Hematopoietic multipotent progenitor cell treated with erythropoietin and hydrocortisone succinate and interleukin-3 and kit ligand, for 15 days (in vitro differentiated cells): ENCODE measurements around the gene PNISR.
"Not testable (repeated sequence)": the region's sequence is repeated elsewhere in the genome, so short reads cannot be mapped to it uniquely, and the experiment has no call there.

Experiments used
- DNase-seq: peaks from one replicate; pipeline ENCODE4 v3.0.0-alpha.2; 2015; ENCODE audit warnings: low spot score

The PNISR gene, protein sequence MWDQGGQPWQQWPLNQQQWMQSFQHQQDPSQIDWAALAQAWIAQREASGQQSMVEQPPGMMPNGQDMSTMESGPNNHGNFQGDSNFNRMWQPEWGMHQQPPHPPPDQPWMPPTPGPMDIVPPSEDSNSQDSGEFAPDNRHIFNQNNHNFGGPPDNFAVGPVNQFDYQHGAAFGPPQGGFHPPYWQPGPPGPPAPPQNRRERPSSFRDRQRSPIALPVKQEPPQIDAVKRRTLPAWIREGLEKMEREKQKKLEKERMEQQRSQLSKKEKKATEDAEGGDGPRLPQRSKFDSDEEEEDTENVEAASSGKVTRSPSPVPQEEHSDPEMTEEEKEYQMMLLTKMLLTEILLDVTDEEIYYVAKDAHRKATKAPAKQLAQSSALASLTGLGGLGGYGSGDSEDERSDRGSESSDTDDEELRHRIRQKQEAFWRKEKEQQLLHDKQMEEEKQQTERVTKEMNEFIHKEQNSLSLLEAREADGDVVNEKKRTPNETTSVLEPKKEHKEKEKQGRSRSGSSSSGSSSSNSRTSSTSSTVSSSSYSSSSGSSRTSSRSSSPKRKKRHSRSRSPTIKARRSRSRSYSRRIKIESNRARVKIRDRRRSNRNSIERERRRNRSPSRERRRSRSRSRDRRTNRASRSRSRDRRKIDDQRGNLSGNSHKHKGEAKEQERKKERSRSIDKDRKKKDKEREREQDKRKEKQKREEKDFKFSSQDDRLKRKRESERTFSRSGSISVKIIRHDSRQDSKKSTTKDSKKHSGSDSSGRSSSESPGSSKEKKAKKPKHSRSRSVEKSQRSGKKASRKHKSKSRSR

GRCh38 chr6:99424761-99425646, at the start of gene PNISR:
TSS of gene PNISR (minus strand) at chr6:99425308. CDS start at chr6:99414659, 10,649 bp downstream.
- DNase-seq, result peak; percentile 96

DNA sequence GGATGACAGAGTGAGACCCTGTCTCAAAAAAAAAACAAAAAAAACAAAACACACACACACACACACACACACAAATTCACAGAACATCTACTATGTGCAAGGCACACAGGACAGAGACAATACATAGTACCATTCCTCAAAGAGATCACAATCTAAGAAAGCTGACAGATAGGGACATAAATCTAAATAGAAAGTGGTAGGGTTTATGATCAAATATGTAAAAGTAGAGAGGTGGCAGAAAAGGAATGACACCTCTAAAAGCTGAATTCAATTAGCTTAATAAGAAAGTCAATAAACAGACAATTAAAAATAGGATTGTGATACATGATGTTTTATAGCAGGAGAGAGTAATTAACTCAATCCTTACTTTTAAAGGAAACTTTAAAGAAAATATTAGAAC, 48.6 kb upstream of the PNISR start:
- DNase-seq, result no peak

DNA sequence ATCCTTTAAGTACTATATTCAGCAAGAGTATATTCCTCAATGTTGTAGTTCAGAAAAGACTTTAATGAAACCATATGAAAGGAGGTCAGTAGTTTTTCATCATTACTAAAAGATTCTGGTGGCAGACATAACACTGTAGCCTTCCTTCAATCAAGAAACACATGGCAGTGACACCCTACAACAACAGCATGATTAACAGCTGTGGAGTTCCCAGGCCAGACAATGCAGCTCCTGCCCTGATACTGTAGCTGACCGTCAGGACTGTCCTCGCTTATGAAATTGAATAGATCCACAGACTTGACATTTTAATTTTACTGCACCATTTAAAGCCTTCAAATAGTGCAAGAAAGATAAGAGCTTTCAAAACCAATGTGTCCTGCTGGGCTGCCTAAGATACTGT, 46.5 kb upstream of the PNISR start:
- no peak for DNase-seq

- DNase-seq, result peak; percentile 67
Measured at GRCh38 chr6:99467509-99468106, 42.5 kb upstream of the PNISR start.

- DNase-seq, result not testable (repeated sequence)
Measured at GRCh38 chr6:99459133-99459532, 34.0 kb upstream of the PNISR start.

- peak; percentile 38 for DNase-seq
Measured at GRCh38 chr6:99458319-99458718, 33.2 kb upstream of the PNISR start.

- no peak for DNase-seq
Measured at GRCh38 chr6:99446076-99446475, 21.0 kb upstream of the PNISR start.

DNA sequence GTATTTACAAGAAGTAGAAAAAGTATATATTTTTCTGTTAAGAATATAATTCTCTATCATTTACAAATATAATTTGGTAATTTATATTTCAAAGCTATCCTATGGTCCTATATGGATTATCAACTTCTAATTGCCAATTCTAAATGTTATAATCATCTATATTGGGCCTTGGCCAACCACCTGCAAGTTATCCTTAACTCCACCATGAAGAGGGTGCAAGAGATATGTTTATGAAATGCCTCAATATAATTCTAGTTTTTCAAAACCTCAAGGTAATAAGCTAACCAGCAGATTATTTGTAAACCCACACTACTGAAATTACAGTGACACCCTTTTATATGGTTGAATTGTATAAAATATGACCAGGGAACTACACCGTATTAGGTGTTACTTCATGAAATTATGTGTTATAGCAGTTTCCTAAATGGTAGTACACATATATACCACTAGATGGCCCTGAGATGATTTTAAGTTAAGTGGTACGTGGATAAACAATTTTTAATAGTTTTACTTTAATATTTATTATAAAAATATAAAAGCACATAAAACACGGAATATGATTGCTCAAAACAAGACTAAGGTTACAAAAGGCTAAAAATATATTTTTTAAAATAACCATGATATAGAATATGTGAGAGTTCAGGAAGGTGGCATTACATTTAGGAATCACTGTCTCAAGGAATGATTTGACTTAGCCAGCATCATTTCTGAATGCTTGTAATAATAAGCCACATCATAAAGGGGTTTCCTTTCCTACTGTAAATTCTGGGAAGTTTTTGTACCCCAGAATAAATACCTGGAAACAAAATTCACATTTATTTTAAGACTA, 9.8 kb upstream of the PNISR start:
- DNase-seq, result peak; percentile 64

- no peak for DNase-seq
Measured at GRCh38 chr6:99432877-99433276, 7.8 kb upstream of the PNISR start.

DNA sequence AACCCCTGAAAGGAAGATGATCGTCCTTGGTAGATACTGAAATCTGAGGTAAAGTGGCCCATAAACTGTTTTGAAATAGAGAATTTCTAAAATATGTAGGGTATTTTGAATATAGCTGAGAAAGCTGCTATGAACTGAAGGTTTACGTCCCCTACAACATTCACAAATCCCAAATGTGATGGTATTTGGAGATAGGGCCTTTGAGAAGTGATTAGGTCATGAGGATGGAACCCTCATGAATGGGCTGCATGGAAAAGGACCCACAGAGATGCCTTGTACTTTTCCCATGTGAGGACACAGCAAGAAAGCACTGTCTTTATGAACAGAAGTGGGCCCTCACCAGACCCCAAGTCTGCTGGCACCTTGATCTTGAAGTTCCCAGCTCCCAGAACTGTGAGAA, 6.8 kb upstream of the PNISR start:
- DNase-seq, result no peak

DNA sequence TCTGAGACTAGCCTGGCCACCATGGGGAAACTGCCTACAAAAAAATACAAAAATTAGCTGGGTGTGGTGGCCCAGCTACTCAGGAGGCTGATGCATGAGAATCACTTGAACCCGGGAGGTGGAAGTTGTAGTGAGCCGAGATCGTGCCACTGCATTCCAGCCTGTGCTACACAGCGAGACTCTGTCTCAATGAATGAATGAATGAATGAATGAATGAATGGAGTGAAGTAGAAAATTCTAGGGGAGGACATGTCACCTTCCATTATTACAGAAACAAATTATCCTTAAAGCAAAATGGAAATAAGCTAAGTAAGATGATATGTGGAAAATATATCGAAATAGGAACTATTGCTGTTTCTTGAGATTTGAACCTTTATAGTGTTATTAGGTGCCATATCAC, 2.9 kb upstream of the PNISR start:
- DNase-seq, result no peak

- DNase-seq, result no peak
Measured at GRCh38 chr6:99426451-99426757, 1.3 kb upstream of the PNISR start.

DNA sequence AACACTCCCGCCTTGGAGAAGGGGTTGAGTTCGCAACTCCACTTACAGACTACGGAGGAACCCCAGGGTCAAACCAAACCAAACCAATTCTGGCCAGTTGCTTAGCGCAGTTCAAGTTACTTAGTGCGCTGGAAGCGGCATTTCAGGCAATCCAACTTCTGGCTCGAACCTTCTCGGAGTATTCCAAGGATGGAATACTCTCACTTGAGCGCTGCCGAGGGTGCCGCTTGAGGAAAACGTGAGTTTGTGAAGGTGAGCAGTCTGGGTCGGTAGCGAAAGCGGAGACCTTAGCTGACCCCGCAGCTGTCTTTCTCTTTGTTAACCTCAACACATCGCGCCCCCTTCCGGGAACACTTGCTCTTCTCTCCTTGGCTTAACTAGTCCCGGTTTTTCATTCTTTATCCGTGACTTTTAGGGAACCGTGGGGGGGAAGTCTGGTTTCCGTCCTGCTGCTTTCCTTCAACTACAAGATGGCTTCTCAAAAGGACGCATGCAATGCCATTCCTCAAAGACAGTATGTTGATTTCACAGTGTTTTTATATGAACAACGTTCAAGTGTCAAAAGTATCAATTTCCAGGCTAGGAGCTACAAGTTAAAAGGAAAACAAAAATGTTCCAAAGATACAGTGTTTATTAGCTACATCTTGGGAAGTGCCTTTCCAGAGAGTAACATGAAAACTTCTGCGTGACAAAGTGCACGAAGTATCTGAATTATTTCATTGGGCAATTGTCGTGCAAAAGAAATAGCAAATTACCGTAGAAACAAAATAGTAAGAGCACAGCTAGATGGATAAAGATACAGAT, 741 bp upstream of the PNISR start:
- peak; percentile 76 for DNase-seq

DNA sequence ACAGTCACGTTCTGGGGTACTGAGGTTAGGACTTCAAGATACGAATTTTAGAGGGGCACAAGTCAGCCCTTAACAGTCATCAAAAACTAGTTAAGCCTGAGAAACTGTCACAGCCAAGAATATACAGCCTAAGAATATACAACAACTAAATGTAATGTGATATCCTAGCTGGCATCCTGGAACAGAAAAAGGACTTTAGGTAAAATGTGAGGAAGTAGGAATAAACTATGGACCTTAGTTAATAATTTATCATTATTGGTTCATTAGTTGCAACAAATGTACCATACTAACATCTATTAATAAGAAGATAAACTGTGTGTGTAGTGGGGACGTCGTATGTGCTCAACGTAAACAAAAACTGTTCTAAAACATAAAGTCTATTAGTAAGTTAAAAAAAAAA, 1.1 kb downstream of the PNISR start:
- DNase-seq, result no peak

DNA sequence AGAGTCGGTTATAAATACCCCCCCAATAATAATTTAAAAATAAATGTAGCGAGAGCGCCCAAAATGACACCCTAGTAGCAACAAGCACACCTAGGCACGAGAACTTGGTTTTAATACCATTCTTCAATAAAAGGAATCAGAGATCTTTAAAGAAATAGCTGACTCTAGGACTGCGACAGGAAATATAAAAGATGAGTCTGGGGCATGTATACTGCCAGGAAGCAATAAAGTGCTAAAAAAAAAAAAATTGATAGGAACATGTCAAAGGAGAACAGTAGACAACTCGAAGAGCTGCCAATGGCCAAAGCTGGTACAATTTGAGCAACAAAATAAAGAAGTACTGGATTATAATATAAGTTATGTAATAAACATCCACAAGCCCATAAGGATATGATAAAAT, 2.2 kb downstream of the PNISR start:
- no peak for DNase-seq

GRCh38 chr6:99416892-99417767, 8.0 kb downstream of the PNISR start:
- DNase-seq, result no peak

DNA sequence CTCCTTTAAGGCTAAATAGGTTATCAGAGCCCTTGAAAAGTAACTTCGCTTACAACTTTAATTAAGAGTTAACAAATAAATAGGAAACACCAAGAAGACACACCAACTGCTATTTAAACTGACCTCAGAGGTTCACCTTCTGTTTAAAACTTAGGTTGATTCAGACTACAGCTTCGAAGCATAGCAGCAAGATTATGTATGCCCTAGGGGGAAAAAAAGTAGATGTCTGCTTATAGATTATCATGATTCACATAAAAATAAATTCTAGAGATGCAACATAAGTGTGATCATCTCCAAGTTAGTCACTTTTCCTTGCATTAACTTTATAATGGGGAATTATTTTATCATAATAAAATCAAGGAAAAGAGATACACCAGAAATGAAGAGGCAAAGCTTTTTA, 8.9 kb downstream of the PNISR start:
- DNase-seq, result no peak

DNA sequence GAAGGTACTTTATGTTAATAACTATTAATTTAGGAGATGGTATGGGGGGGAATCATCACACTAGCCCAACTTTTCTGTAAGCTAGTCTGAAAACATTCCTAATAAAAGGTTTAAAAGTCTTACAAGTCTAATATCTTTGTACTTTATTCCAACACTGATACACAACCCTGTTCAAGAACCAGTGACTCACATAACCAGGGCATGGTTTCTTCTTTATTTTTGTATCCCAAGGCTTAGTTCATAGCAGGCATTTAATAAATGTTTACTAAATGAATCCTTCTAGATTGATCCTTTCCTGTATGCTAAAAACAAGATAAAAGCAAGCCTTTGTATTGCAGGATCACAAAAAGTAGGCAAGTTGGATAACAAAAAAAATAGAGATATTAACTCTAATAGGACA, 9.7 kb downstream of the PNISR start:
- DNase-seq, result no peak

DNA sequence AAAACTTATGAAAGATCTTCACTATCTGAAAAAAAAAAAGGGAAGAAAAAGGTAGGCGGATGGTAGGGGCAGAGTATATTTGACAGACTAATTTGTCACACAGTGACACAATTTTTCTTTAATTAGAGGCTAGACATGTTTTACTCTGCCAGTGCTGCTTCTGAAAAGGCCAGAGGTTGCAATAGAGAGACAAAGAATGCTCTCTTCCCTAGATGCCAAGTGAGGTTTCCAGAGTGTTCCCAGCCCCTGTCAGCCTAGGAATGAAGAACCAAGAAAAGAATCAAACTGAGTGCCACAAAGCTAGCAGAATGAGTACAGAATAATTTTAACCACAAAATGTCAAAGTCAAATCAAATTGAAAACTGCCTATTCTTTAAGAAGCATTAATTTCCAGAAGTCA, 13.0 kb downstream of the PNISR start:
- DNase-seq, result no peak
